Measurements from ENCODE around the gene SPPL3.
"Not testable (repeated sequence)": the region's sequence is repeated elsewhere in the genome, so short reads cannot be mapped to it uniquely, and the experiment has no call there.

The SPPL3 gene, protein sequence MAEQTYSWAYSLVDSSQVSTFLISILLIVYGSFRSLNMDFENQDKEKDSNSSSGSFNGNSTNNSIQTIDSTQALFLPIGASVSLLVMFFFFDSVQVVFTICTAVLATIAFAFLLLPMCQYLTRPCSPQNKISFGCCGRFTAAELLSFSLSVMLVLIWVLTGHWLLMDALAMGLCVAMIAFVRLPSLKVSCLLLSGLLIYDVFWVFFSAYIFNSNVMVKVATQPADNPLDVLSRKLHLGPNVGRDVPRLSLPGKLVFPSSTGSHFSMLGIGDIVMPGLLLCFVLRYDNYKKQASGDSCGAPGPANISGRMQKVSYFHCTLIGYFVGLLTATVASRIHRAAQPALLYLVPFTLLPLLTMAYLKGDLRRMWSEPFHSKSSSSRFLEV

DNA sequence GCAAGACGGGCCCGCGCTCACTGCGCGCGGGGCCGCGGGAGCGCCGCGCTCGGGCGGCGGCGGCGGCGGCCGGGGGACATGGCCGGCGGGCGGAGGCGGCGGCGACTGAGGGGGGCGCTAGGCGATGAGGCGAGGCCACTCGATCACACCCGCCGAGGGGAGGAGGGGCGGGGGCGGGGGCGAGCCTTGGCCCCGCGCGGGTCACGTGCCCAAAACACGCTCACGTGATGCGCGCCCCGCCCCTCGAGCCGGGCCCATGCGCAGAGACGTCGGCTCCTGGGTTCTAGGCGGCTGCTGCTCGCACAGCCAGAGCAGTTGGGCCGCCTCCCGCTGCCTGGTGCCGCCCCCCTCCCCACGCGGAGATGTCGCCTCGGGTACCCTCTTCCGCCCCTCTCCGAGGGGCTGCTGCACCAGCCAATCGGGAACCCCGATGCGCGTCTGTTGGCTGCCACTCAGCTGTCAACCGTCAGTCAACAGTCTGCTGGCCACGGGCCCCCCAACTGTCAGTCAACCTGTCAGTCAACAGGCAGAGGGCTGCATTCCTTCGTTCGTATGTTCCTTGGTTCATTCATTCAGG, at the start of gene SPPL3:
Gene SPPL3, minus strand, starts transcription at position 162 of the 577 bp plus-strand sequence. CDS start 491 bp downstream, outside the sequence.
- peak; percentile 90 to 92 for DNase-seq (ENCODE audit: low read depth in 2 of 2)

DNA sequence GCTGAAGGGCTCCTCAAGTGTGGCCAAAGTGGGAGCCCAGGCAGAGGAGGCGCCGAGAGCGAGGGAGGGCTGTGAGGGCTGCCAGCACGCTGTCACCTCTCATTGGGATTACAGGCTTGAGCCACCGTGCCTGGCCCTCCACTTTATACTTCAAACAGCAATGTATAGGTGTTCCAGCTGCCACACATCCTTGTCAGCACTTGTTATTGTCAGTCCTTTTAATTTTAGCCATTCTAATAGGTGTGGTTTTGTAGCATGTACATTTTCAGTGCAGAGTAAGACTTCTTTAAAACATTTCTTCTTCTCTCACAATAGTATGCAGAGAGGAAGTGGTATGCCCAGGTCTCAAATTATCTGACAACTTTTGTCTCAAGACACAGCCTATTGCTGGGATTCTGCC, 46.6 kb upstream of the SPPL3 start:
- DNase-seq (ENCODE audit: low read depth in 2 of 2): no peak

DNA sequence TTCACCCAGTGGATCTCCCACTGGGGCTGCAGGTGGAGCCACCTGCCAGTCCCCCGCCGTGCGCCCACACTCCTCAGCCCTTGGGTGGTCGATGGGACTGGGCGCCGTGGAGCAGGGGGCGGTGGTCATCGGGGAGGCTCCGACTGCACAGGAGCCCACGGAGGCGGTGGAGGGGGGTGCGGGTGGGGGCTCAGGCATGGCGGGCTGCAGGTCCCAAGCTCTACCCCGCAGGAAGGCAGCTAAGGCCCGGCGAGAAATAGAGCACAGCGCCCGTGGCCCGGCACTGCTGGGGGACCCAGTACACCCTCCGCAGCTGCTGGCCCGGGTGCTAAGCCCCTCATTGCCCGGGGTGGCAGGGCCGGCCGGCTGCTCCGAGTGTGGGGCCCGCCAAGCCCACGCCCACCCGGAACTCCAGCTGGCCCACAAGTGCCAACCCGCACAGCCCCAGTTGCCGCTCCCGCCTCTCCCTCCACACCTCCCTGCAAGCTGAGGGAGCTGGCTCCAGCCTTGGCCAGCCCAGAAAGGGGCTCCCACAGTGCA, 46.2 kb upstream of the SPPL3 start:
- DNase-seq (ENCODE audit: low read depth in 2 of 2): not testable (repeated sequence)

DNA sequence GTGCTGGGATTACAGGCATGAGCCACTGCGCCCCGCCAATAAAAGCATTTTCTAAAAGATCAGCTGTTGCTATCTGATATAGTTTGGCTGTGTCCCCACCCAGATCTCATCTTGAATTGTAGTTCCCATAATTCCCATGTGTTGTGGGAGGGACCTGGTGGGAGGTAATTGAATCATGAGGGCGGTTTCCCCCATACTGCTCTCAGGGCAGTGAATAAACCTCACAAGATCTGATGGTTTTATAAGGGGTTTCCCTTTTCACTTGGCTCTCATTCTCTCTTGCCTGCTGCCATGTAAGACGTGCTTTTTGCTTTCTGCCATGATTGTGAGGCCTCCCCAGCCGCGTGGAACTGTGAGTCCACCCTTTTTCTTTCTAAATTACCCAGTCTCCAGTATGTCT, 41.4 kb upstream of the SPPL3 start:
- not testable (repeated sequence) for DNase-seq (ENCODE audit: low read depth in 2 of 2)

DNA sequence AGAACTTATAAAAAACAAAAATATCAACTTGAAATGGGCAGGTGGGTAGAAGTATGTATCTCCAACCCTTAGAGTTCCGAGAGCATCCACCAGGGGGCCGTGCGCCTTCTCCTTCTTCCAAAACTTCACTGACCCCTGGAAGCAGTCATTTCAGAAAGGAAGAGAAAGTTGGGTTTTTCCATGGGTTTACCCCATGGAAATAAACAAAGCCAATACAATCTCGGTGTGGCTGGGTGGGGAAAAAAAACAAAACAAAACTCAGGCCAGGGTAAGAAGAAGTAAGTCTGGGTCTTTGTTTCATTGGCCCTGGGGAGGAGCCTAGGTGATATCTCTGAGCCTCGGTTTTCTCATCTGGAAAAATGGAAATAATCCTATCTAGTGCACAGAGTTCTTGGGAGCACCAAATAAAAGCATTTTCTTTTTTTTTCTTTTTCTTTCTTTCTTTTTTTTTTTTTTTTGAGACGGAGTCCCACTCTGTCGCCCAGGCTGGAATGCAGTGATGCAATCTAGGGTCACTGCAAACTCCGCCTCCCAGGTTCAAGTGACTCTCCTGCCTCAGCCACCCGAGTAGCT, 40.6 kb upstream of the SPPL3 start:
- peak; percentile 57 to 68 for DNase-seq (ENCODE audit: low read depth in 2 of 2)

DNA sequence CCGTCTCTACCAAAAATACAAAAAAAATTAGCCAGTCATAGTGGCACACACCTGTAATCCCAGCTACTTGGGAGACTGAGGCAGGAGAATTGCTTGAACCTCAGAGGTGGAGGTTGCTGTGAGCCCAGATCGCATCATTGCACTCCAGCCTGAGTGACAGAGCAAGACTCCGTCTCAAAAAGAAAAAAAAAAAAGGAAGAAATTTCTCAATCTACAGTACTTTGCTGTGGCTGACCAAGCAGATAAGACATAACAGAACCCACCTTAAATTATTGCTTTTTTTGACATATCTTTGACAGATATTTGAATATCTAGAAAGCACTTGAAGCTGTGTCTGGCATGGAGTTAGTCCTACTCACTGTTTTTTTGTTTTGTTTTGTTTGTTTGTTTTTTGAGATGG, 39.3 kb upstream of the SPPL3 start:
- no peak for DNase-seq (ENCODE audit: low read depth in 2 of 2)

DNA sequence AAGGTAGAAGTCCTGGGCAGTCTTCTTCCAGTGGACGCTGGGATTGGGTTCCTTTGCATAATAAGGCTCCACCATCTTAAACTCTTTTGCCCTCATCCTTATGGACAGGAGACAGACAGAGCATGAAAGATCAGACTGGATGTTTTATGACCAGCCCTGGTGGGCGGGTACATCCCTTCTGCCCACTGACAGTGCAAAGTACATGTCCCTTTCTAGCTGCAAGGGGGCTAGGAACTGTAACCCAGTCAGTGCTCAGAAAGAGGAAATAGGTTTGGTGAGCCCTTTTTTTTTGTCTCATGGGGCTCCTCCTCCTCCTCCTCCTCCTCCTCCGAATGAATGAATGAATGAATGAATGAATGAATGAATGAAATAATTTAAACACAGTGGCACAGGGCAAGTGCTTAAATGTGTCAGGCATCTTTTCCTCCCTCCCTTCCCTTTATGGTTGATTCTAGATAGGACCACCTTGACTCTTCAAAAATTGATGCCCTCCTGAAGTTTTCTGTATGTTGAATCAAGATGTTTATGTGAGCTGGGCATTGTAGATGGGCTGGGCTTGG, 37.8 kb upstream of the SPPL3 start:
- no peak for DNase-seq (ENCODE audit: low read depth in 2 of 2)

DNA sequence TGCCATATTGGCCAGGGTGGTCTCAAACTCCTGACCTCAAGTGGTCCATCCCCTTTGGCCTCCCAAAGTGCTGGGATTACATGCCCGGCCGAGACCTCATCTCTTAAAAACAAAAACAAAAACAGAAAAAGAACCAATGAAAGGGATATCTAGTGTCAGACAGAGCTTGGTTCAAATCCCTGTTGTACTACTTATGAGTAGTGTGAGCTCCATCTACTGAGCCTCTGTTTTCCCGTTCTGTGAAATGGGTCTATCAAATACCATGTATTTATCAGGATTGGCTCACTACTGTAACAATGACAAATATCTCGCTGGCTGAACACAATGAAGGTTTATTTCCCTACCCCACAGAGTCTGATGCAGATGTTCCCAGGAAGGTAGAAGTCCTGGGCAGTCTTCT, 37.3 kb upstream of the SPPL3 start:
- DNase-seq (ENCODE audit: low read depth in 2 of 2): no peak

DNA sequence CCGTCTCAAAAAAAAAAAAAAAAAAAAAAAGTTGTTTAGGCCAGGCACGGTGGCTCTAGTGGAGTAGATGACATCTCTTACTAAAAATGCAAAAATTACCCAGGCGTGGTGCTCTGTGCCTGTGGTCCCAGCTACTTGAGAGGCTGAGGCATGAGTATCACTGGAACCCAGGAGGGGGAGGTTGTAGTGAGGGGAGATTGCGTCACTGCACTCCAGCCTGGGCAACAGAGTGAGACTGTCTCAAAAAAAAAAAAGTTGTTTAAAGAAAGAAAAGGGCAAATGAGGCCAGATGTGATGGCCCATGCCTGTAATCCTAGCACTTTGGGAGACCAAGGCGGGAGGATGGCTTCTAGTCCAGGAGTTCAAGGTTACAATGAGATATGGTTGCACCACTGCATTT, 36.6 kb upstream of the SPPL3 start:
- DNase-seq (ENCODE audit: low read depth in 2 of 2): no peak

DNA sequence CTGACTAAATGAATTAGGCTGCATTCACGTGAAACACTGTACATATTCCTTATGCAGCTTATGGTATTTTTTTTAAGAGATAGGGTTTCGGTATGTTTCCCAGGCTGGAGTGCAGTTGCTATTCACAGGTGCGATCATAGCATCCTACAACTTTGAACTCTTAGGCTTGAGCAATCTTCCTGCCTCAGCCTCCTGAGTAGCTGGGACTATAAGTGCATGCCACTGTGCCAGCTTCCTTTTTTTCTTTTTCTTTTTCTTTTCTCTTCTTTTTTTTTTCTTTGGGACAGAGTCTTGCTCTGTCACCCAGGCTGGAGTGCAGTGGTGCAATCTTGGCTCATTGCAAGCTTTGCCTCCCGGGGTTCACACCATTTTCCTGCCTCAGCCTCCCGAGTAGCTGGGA, 35.8 kb upstream of the SPPL3 start:
- DNase-seq (ENCODE audit: low read depth in 2 of 2): no peak

DNA sequence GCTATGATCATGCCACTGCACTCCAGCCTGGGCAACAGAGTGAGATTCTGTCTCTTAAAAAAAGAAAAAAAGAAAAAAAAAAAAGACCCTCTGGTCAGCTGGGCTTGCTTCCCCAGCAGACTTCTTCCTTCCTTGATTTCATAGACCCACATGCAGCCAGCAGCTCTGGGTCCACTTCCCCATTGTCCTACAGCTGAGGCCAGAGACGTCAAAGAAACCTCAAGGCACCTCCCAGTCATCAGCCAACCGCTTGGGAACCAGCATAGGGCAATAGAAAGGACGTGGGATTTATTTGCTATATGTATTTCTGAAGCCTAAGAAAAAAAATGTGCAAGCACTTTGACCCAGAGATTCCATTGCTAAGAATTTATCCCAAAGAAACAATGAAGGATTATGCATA, 35.4 kb upstream of the SPPL3 start:
- no peak for DNase-seq (ENCODE audit: low read depth in 2 of 2)

DNA sequence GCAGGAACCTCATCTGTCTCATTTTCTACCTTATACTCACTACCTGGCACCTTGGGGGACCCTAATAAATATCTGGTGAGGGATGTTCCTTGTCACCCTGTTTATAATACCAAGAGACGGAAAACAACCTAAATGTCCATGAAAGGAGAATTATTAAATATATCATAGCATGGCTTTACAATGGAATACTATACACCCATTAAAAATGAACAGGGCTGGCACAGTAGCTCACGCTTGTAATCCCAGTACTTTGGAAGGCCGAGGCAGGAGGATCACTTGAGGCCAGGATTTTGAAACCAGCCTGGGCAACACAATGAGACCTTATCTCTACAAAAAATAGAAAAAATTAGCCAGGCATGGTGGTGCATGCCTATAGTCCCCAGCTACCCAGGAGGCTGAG, 34.3 kb upstream of the SPPL3 start:
- DNase-seq (ENCODE audit: low read depth in 2 of 2): no peak

DNA sequence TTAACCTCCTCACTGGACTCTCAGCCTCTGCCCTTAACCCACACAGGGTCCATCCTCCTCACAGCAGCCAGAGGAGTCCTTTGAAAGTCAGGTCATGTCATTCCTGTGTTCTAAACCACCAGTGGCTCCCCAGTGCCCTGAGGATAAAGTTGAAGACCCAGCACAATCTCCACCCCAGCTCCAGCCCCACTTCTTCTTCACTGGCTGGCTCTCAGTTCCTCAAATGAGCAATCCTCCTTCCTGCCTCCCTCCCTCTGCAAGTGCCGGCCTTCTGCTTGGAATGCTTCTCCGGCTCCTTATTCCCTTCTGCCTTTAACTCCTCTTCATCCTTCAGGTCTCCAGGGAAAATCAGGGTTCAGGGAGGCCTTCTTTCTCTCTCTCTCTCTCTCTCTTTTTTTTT, 32.0 kb upstream of the SPPL3 start:
- DNase-seq (ENCODE audit: low read depth in 2 of 2): no peak

DNA sequence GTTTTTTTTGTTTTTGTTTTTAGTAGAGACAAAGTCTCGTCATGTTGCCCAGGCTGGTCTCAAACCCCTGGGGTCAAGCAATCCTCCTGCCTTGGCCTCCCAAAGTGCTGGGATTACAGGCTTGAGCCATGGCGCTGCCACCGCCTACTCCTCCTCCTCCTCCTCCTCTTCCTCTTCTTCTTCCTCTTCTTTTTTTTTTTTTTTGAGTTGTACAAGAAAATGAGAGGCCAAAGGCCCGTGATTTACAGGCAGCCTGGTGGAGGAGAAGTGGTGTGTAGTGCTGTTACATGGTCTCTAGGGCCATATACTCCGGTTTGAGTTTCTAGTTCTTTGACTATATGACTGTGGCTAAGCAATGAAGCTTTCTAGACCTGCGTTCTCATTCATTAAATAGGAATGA, 29.6 kb upstream of the SPPL3 start:
- DNase-seq (ENCODE audit: low read depth in 2 of 2): no peak

DNA sequence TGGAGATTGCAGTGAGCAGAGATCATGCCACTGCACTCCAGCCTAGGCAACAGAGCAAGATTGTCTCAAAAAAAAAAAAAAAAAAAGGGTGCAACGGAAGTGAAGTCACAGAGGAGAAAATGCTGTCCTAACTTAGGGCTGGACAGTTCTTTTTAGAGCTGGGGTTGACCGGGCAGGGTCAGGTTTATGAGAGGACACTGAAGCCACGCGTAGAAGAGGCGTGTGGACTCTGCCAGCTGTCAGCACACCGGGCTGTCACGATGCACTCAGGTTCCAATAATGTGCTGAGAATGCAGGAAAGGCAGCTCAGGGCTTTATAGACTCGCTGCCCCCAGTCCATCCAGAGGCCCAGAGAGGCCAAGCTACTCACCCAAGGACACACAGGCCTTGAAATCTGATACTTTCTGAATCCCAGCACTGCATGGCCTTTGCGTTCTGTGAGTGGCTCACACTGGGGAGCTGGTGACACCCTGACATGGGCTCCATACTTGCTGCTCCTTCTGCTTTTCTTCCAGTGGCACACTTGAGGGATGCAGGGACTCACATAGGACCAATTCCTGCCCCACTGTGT, 28.9 kb upstream of the SPPL3 start:
- no peak for DNase-seq (ENCODE audit: low read depth in 2 of 2)

DNA sequence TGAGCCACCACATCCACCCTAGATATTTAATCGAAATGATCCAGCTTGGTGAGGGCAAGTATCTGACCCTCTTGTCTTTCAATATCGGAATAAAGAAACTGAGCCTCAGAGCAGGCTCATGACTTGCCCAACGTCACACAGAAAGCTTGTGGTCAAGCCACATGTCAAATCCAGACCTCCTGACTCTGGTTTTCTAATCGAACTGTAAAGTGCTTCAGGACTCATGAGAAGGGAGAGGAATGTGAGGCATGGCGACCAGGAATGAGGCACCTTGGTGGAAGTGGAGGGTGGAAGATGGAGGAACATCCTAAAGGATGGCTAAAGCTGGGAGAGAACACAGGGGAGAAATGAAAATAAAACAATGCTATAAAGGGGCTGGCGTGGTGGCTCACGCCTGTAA, 27.9 kb upstream of the SPPL3 start:
- DNase-seq (ENCODE audit: low read depth in 2 of 2): no peak

DNA sequence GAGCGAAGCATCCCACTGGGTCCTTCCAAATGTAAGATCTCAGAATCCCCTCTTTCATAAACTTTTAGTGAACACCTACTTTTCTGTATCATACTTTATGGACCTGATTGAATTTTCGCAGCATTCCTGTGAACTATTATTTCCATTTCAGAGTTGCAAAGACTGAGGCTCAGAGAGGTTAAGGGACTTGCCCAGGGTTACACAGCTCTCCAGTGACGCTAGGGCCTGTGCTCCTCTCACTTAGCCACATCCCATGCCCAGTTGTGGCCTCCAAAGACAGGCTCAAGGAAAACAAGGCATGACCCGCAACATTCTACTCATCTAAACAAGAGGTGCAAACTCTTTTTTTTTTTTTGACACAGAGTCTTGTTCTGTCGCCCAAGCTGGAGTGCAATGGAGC, 25.9 kb upstream of the SPPL3 start:
- DNase-seq (ENCODE audit: low read depth in 2 of 2): no peak

DNA sequence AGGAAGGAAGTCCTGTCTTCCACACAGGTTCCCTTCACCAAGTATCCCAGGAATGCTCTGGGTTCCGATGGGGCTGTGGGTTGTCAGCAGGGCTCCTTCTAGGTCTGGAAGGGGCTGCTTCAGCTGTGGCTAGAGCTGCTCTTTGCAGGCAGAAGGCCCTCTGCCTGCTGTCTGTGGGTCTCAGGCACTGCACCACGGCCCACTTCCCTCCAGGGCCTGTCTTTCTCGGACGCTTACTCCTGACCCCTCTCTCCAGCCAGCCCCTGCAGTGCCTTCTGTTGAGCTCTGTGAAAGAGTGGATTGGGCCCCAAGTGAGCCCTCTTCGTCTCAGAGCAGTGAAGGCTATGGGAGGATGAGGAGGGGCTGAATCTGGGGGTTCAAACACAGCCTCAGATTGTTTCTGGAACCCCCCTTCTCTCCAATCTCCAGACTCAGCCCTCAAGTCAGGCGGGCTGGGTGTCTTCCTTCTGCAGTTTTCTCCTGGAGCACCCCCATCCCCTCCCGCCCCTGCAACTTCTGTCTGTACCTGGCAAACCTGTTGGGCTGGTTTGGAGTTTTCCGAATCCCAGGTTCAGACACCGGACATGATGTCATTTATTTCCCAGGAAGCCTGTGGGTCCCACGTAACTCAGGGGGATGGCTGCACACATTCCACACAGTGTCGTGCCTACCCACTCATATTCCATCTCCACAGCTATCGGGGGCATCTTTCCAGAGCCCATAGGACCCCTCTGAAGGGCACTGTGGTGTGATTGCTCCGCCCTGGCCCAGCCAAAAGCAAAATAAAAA, 24.9 kb upstream of the SPPL3 start:
- DNase-seq (ENCODE audit: low read depth in 2 of 2): no peak

DNA sequence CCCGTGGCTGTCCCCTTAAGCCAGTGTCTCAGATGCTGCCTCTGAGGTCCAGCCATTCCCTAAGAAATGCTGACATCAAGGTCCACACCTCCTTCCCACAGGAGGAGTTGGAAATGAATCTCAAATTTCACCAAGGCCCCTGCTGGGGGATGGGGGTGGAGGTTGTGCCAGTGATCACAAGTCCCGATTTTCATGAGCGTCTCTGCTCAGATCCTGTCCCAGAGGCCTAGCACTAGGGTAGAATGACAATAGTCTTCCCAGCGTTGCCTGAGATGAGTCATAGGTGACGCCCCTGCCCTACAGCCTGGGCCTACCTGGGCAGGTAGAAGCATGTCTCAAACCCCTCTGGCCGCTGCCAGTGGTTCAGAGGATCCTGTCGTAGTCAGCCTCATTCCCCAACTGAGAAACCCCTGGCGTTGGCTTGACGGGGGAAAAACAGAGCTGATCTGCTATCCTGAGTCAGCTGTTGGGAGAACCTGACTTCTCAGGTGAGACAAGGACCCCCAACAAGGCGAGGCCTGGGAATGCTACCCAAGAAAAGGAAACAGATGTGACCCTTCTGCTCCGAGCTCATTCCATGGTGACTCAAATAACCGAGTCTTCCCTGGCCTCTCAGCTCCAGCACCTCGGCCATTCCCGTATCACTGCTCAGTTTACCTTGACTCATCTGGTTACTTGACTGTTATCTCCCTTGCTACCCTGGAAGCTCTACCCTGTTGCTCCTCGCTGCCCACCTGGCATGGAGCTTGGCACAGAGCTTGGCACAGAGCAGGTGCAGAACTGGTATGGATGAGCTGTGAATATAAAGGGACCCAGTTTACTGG, 21.8 kb upstream of the SPPL3 start:
- no peak for DNase-seq (ENCODE audit: low read depth in 2 of 2)

DNA sequence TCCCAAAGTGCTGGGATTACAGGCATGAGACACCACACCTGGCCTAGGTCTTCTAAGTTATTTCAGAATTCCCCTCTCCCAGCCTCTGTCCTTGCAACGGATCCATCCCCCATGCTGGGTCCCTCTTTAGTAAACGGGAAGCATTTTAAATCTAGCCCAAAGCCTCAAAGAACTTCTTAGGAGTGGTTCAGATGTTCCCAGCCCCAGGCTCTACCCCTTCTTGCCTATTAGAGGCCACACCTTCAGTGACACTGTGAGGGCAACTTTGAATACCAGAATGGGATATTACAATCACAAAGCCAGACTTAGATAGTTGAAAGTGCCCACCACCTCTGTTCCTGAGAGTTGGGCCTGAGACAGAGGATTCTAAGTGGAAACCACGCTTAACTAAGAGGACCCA, 18.1 kb upstream of the SPPL3 start:
- DNase-seq (ENCODE audit: low read depth in 2 of 2): no peak

DNA sequence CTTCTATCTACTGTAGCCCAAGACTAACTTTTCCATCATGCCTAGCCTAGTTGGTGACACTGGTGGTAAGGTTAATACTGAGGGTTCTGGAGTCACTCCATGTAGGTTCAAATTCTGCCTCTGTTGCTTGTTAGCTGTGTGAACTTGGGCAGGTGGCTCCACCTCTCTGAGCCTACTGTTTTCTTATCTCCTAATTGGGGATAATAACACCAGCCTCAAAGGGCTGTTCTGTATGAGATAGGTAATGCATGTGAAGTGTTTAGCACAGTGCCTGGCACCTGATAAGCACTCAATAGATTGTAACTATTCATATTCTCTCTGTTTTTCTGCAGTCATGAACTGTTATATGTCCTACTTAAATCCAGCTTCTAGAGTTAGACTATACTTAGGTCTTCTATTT, 17.5 kb upstream of the SPPL3 start:
- no peak for DNase-seq (ENCODE audit: low read depth in 2 of 2)

Data from stimulated activated CD4-positive, alpha-beta T cell treated with anti-CD3 and anti-CD28 coated beads, Interleukin-4, amount 100 ng/mL, for 48 hours (primary cell).